GM21447 (cell line): ENCODE data around the gene CDKAL1.
"Not testable (repeated sequence)": the region's sequence is repeated elsewhere in the genome, so short reads cannot be mapped to it uniquely, and the experiment has no call there.

Source experiments
- ATAC-seq: cut with Tn5 transposase; IDR thresholded peaks from one replicate; pipeline ENCODE4 v1.9.1; 2021; ENCODE audit not compliant: unreplicated experiment

The CDKAL1 gene

GRCh38 chr6:20732896-20733295, 198.6 kb downstream of the CDKAL1 start:
- no peak for ATAC-seq

GRCh38 chr6:20737912-20738311, 203.7 kb downstream of the CDKAL1 start:
- ATAC-seq, result no peak

- ATAC-seq, result no peak
Observed at GRCh38 chr6:20740088-20740487, 205.8 kb downstream of the CDKAL1 start.

- no peak for ATAC-seq
Observed at GRCh38 chr6:20740727-20741126, 206.5 kb downstream of the CDKAL1 start.

GRCh38 chr6:20741490-20741889, 207.2 kb downstream of the CDKAL1 start:
- ATAC-seq, result no peak

- ATAC-seq, result no peak
Observed at GRCh38 chr6:20744911-20745557, 210.8 kb downstream of the CDKAL1 start.

- ATAC-seq, result no peak
Observed at GRCh38 chr6:20746024-20746423, 211.8 kb downstream of the CDKAL1 start.

- no peak for ATAC-seq
Observed at GRCh38 chr6:20746805-20747558, 212.7 kb downstream of the CDKAL1 start.

- no peak for ATAC-seq
Observed at GRCh38 chr6:20747991-20748390, 213.7 kb downstream of the CDKAL1 start.

GRCh38 chr6:20751293-20751935, 217.2 kb downstream of the CDKAL1 start:
- no peak for ATAC-seq

- ATAC-seq, result no peak
Observed at GRCh38 chr6:20755631-20756030, 221.4 kb downstream of the CDKAL1 start.

GRCh38 chr6:20756584-20757147, 222.4 kb downstream of the CDKAL1 start:
- not testable (repeated sequence) for ATAC-seq

- no peak for ATAC-seq
Observed at GRCh38 chr6:20757761-20758160, 223.5 kb downstream of the CDKAL1 start.

- ATAC-seq, result no peak
Observed at GRCh38 chr6:20763296-20763695, 229.0 kb downstream of the CDKAL1 start.

GRCh38 chr6:20769631-20770030, 235.4 kb downstream of the CDKAL1 start:
- no peak for ATAC-seq

- no peak for ATAC-seq
Observed at GRCh38 chr6:20770773-20771172, 236.5 kb downstream of the CDKAL1 start.

GRCh38 chr6:20771409-20771808, 237.2 kb downstream of the CDKAL1 start:
- ATAC-seq, result no peak

- ATAC-seq, result no peak
Observed at GRCh38 chr6:20773822-20774221, 239.6 kb downstream of the CDKAL1 start.

GRCh38 chr6:20775981-20776380, 241.7 kb downstream of the CDKAL1 start:
- no peak for ATAC-seq

GRCh38 chr6:20777801-20778200, 243.5 kb downstream of the CDKAL1 start:
- no peak for ATAC-seq

- ATAC-seq, result no peak
Observed at GRCh38 chr6:20778459-20778858, 244.2 kb downstream of the CDKAL1 start.

- ATAC-seq, result no peak
Observed at GRCh38 chr6:20778912-20779311, 244.7 kb downstream of the CDKAL1 start.
